ENCODE results near the gene TTF1. TPM values are rescaled to one million over a fixed set of nuclear protein-coding genes. Genes with fewer than 3 reads are reported as not detected.
A peak's percentile ranks its signal among the peaks of the same experiment; 100 is the strongest.

Gene TTF1
- total RNA-seq, 1 donor from 2014 or later, result 28.6 TPM

DNA sequence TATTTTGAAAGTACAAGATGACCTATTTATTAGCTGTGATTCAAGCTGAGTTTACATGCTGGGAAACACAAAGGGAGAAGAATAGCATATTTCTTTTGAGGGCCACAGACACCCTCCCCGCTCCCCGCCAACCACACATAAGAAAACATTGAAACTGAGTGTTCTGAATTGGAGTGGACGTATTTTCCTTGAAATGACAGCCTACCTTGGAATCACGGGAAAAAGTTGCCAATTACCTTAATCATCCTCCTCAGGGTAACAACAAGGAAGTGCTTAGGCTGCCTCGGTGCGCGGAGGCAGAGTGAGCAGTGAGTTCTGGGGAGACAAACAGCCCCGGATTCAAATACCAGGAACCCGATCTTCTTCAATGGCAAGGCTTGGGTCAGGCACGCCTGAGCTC lies 34.8 kb upstream of the TTF1 start:
- Histone ChIP-seq H3K36me3 (no peaks in the 10 kb centered on the region), H3K4me1 (peaks cover 15% of the 10 kb centered on the region), H4K20me1 (ENCODE audit: low read depth) (no peaks in the 10 kb centered on the region), H3K27me3 (peaks cover 8% of the 10 kb centered on the region), H3K79me2 (ENCODE audit: low read depth) (no peaks in the 10 kb centered on the region), H3F3A (ENCODE audit: low read depth) (peaks cover 19% of the 10 kb centered on the region), H3K9ac (no peak overlapping the region), H3K9me3 (ENCODE audit: low read depth) (no peaks in the 10 kb centered on the region), H2AFZ (replicated peaks) (no peak overlapping the region), H3K4me3 (no peak overlapping the region), H3K27ac (no peak overlapping the region), H3K4me2 (peak overlapping the region; percentile 8)
- DNase-seq (ENCODE audit: low spot score), result no peak
- Mint-ChIP-seq H3K27ac (peak overlapping the region; percentile 78), H3K4me1 (peaks cover 32% of the 10 kb centered on the region), H3K4me3 (no peak overlapping the region), H3K36me3 (peaks cover 3% of the 10 kb centered on the region), H3K27me3 (ENCODE audit: insufficient read depth, low read depth) (peaks cover 14% of the 10 kb centered on the region), H3K9me3 (no peaks in the 10 kb centered on the region)
- TF ChIP-seq EZH2phosphoT487 (IDR thresholded peaks at IDR 0.05) (no peak), EZH2 (IDR thresholded peaks at IDR 0.05) (no peak)
- TF ChIP-seq, protein P1, sequence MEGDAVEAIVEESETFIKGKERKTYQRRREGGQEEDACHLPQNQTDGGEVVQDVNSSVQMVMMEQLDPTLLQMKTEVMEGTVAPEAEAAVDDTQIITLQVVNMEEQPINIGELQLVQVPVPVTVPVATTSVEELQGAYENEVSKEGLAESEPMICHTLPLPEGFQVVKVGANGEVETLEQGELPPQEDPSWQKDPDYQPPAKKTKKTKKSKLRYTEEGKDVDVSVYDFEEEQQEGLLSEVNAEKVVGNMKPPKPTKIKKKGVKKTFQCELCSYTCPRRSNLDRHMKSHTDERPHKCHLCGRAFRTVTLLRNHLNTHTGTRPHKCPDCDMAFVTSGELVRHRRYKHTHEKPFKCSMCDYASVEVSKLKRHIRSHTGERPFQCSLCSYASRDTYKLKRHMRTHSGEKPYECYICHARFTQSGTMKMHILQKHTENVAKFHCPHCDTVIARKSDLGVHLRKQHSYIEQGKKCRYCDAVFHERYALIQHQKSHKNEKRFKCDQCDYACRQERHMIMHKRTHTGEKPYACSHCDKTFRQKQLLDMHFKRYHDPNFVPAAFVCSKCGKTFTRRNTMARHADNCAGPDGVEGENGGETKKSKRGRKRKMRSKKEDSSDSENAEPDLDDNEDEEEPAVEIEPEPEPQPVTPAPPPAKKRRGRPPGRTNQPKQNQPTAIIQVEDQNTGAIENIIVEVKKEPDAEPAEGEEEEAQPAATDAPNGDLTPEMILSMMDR (IDR thresholded peaks at IDR 0.05), result no peak

GRCh38 chr9:132440735-132441134 lies 34.1 kb upstream of the TTF1 start:
- TF ChIP-seq EZH2 (IDR thresholded peaks at IDR 0.05), result no peak
- TF ChIP-seq, protein P1 (IDR thresholded peaks at IDR 0.05), result no peak
- TF ChIP-seq EZH2phosphoT487 (IDR thresholded peaks at IDR 0.05), result no peak
- Histone ChIP-seq H3K27ac (no peak overlapping the region), H2AFZ (replicated peaks) (no peak overlapping the region), H3K36me3 (no peaks in the 10 kb centered on the region), H3K79me2 (ENCODE audit: low read depth) (no peaks in the 10 kb centered on the region), H3K9ac (no peak overlapping the region), H3K4me1 (peaks cover 15% of the 10 kb centered on the region), H3K4me3 (no peak overlapping the region), H3K27me3 (peaks cover 15% of the 10 kb centered on the region), H4K20me1 (ENCODE audit: low read depth) (no peaks in the 10 kb centered on the region), H3F3A (ENCODE audit: low read depth) (peaks cover 25% of the 10 kb centered on the region), H3K4me2 (peak overlapping the region; percentile 8), H3K9me3 (ENCODE audit: low read depth) (no peaks in the 10 kb centered on the region)
- H3K36me3 Mint-ChIP-seq, result peaks cover 3% of the 10 kb centered on the region
- H3K9me3 Mint-ChIP-seq, result no peaks in the 10 kb centered on the region
- no peak overlapping the region for H3K4me3 Mint-ChIP-seq
- peaks cover 38% of the 10 kb centered on the region for H3K4me1 Mint-ChIP-seq
- DNase-seq (ENCODE audit: low spot score), result no peak
- peaks cover 12% of the 10 kb centered on the region for H3K27me3 Mint-ChIP-seq (ENCODE audit: insufficient read depth, low read depth)
- H3K27ac Mint-ChIP-seq, result peak overlapping the region; percentile 78

DNA sequence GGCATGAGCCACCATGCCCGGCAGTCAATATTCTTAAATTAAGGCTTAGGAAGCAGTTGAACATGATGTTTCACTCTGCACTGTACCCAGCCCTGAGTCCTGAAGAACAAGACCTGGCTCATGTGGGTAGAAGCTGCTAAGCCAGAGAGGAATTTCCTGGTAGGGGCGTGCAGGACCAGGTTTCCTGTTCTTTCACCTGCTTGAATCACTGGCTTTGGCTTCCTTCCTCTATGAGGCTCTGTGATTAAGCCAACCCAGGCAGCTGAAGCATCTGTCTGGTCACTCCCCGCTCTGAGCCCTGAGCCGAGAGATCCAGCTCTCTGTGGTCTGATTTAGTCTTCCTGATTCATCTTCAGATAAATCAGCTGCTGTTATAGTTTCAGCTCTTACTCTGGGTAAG lies 32.5 kb upstream of the TTF1 start:
- Histone ChIP-seq H3F3A (ENCODE audit: low read depth) (peaks cover 41% of the 10 kb centered on the region), H2AFZ (replicated peaks) (no peak overlapping the region), H4K20me1 (ENCODE audit: low read depth) (peaks cover 9% of the 10 kb centered on the region), H3K4me1 (peaks cover 29% of the 10 kb centered on the region), H3K4me2 (no peak overlapping the region), H3K79me2 (ENCODE audit: low read depth) (no peaks in the 10 kb centered on the region), H3K9me3 (ENCODE audit: low read depth) (no peaks in the 10 kb centered on the region), H3K9ac (no peak overlapping the region), H3K4me3 (no peak overlapping the region), H3K27ac (no peak overlapping the region), H3K36me3 (no peaks in the 10 kb centered on the region), H3K27me3 (peaks cover 25% of the 10 kb centered on the region)
- peaks cover 53% of the 10 kb centered on the region for H3K4me1 Mint-ChIP-seq
- DNase-seq (ENCODE audit: low spot score), result no peak
- peaks cover 12% of the 10 kb centered on the region for H3K27me3 Mint-ChIP-seq (ENCODE audit: insufficient read depth, low read depth)
- no peak overlapping the region for H3K4me3 Mint-ChIP-seq
- H3K27ac Mint-ChIP-seq, result no peak overlapping the region
- TF ChIP-seq EZH2phosphoT487 (IDR thresholded peaks at IDR 0.05), result no peak
- TF ChIP-seq EZH2 (IDR thresholded peaks at IDR 0.05), result no peak
- TF ChIP-seq, protein P1 (IDR thresholded peaks at IDR 0.05), result no peak
- no peaks in the 10 kb centered on the region for H3K9me3 Mint-ChIP-seq
- peaks cover 3% of the 10 kb centered on the region for H3K36me3 Mint-ChIP-seq

Measured in neural progenitor cell (in vitro differentiated cells).